ELR (cell line): ENCODE data around the gene FGFRL1.

ENCODE experiments used
- DNase-seq: peaks from one replicate; pipeline ENCODE4 v3.0.0-alpha.2; 2015; ENCODE audit warnings: low read depth

FGFRL1 gene

DNA sequence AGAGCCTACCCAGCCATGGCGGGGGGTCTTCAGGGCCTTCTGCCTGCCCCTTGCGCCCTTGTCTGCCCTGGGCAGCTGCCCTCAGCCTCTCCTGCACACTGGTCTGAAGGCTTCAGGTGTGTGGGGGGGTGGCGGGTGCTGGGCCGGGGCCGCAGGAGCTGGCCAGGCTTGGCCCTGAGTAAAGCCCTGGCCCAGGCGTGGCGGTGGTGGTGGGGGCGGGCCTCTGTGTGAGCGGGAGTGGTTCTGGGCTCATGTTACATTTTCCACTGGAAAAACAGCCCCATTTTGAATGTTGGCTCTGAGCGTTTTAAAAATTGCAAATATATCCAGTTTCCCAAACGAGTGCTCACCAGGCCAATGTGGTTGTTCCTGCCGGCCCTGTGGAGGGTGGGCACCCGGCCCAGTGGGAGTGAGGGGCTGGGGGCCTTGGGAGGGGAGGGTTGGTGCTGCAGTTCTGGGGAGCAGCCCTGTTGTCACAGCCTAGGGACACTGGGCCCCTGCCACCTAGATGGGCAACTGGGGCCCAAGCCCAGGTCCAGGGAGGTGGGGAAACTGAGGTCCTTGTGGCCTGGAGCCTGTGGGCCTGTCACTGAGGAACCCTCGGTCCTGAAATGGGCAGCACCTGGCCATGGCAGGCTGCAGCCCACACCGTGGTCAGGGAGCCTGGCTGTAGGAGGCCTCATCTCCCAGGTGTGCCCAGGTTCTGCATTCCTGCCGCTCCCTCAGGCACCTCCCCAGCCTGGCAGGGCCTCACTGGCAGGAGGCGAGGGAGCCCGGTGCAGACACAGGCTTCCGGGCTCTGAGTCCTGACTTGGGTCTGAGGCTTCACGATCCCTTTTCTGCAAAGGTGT is 28.3 kb downstream of the FGFRL1 start:
- DNase-seq: no peak

DNA sequence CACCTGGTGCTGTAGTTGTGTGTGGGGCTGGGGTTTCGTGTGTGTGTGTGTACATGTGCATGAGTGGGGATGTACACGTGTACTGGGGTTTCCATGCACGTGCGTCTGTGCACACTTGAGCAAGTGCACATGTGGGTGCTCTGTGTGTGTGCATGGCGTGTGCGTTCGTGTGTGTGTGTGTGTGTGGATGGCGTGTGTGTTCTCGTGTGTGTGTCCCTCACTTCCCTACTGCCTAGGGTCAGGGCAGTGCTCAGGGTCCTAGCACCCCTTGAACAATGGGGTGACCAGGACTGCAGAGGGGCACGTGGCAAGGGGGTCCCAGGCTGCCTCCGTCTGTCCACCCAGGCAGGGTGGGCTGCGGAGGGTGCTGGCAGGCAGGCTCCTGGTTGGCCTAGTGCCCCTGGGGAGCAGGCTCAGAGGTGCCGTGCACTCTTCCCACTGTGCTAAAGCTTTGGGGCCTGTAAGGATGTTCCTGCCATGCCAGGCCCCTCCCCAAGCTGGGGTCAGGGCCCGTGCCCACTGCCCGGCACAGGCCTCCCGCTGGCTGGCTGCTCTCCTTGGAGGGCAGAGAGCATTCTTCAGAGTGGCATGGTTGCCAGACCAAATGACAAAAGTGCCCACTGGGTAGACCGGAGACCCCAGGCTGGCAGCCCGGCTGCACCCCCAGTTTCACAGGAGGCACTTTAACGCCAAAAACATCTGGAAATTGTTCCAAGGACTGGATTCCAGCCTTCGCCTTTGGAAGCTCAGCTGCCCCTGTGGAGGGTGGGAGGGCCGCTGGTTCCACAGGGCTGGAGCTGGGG is 29.1 kb downstream of the FGFRL1 start:
- DNase-seq: no peak

DNA sequence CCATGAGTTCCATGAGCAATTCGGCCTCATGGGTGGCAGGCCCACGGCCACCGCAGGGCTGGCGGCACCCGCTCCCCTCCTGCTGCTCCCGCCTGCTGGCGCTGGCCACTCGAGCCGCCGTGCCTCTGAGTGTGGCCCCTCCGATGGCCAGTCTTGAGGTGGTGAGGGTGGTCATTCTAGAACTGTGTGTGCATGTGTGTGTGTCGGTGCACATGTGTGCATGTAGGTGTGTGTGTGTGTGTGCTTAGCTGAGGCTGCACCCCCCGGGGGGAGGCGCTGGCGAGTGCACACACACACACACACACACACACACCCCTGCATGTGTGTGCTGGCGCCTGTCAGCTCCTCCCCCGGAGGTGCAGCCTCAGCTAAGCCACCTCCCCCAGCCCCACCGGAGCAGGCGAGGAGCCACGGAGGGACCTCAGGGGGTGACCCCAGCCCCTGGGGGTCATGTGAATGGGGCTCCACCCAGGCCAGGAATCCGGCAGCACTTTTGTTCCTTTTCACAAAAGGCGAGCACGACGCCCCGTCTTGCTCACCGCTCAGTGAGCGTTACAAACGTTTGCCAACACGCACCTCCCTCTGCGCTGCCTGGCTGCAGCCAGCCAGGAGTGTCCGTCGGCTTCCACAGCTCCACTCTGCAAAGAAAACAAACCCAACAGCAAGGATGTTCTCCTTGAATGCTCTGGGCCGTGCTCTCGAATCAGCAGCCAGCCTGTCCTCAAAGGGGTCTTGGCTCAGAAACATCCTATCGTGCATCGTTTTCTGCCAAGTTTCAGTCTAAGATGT is 29.9 kb downstream of the FGFRL1 start:
- DNase-seq: peak; percentile 34

- DNase-seq: no peak
These were observed 30.5 kb downstream of the FGFRL1 start for GRCh38 chr4:1041936-1042330.

GRCh38 chr4:1042352-1043055 is 31.1 kb downstream of the FGFRL1 start:
- DNase-seq: no peak

DNA sequence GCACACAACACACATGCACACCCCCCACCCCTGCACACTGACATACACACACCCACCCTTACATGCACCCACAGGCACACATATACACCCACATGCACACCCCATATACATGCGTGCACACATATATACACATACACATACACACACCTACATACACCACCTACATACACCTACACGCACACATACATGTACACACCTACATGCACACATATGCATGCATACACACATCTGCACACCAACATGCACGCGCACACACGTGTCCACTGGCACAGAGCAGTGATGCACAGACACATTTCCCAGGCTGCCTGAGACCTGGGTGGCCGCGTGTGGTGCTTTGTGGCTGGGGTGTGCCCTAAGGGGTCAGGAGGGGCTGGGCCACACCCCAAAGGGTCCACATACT is 31.7 kb downstream of the FGFRL1 start:
- DNase-seq: no peak

DNA sequence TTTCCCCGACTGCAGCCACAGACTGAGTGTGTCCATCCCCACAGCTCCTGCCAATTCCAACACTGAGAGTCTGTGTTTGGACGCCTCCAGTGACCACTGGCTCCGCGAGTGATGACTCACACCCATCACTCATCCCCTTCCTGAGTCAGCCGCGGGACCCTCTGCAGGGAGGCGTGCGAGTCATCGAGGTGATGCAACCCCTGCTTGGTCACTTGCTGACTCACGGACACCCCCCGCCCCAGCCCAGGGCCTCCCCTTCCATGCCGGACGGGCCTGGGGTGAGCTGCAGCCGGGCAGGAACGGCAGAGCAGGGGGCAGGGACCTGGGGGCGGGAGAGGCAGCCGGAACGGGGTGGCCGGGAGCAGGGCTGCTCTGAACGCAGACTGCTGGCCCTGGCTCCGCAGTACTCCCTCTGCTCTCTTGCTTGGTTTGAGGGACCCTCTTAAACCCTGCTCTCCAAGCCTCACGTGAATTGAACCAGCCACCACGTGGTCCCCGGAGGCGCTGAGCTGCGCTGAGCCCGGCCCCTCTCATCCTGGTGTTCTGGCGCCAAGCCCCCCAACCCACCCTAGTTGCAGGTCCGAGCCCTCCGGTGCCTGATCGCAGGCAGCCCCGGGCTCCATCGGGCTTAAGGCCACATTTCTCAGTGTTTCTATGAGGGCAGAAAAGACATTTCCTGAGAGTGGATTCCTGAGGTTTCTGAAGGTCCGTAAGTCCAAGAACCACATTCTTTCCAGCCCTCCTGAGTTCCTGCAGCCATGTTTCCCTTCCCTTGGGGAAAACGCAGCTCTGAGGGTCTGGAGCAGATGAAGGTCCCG is 32.4 kb downstream of the FGFRL1 start:
- DNase-seq: peak; percentile 99

DNA sequence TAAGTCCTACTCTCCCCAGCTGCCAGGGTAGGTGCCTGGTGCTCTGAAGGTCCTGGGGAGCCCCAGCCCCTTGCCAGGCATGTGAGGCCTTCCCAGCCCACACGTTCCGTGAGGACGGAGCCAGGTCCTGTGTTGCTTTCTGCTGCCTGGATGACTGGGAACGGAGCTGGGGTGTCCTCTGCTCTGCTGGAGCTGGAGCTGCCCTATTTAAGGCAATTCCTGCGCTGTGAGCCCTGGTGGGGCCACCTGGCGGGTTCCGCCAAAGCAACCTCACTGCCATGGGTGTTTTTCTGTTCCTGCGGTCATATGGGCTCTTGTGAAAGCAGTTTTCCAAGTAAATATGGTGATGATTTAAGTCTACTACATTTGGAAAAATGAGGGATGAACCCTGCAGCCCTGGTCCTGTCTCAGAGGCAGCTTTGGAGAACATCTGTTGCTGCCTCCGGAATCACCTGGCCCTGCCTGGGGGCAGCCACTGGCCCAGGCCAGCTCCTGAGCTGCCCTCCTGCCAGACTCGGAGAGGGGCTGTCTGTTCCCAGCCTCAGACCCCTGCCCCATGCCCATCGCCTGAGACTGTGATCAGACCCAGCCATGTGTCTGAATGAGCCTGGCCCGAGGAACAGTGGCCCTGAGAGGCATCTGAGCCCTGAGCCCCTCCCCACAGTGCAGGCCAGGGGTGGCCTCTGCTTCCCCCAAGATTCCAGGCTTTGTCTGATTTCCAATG is 33.2 kb downstream of the FGFRL1 start:
- no peak for DNase-seq

DNA sequence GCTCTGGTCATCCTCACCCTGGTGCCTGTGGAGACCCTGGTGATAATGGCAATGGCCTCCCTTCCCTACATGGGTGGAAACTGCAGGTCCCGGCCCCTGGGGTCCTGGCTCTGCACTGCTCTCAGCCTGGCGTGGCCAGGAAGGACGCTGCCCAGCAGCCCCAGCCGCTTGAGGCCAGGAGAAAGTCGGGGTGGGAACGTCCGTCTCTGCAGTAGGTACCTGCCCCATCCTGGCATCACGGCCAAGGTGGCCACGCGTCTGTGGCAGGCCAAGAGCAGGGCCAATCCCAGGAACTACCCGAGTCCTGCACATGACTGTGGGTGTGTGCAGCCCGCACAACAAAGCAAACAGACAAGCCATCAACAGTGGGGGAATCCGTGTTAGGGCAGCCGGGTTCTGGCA is 33.8 kb downstream of the FGFRL1 start:
- DNase-seq: no peak

DNA sequence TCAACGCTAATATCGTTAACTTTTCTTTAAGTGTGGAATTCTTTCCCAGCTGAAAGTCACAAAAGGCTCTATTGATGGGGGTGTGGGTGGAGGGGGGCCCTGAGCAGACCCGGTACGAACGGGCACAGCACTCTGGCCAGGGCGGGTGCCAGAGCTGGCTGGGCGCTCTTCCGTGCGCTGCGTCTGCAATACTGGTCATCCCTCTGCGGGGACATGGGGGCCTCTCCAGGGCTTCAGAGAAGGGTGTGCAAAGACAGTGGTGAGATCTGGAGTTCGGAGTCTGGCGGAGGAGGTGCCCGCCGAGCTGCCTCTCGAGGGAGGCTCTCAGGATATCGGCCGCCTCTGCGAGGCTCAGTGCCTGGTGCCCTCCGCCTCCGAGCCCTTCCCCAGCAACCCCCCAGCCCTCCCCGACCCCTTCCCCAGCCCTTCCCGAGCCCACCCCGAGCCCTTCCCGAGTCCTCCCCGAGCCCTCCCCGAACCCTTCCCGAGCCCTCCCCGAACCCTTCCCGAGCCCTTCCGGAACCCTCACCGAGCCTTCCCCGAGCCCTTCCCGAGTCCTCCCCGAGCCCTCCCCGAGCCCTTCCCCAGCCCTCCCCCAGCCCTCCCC is 34.3 kb downstream of the FGFRL1 start:
- no peak for DNase-seq

GRCh38 chr4:1046581-1047011 is 35.2 kb downstream of the FGFRL1 start:
- DNase-seq: peak; percentile 75

DNA sequence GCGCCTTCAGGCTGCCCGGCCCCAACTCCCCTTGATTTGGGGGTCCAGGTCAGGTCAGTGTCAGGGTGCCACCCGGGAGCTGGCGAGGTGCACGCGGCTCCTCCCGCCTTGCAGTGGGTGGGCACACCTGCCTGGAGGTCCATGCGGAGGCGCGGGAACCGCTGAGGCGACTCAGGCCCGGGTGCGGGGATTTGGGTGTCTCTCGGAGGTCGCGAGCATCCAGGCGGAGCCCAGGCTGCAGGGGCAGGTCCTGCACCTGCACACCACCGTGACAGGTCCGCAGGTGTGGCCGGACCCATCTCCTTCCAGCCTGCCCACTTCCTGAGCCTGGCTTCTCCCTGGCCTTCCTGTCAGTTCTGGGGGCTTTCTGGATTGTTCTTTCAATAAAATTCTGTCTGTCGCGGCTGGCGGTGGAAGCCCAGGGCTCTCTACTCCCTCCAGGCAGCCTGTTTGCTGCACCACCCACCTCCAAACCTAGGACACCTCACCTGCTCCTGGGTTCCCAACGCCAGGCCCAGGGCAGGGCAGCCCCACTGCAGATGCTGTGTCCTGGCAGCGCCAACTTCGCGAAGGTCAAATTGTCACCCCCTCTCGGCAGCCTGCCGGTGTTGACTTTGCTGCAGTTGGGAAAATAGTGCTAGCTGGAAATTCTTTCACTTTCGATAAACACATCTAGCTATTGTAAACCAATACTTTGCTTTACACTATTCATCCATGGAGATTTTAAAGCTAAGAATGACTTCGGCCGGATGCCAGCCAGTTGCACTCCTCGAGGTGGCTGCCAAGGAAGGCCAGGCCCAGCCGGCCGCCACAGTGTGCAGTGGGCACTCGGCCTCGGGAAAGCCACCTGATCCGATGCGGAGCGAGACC is 35.9 kb downstream of the FGFRL1 start:
- no peak for DNase-seq

DNA sequence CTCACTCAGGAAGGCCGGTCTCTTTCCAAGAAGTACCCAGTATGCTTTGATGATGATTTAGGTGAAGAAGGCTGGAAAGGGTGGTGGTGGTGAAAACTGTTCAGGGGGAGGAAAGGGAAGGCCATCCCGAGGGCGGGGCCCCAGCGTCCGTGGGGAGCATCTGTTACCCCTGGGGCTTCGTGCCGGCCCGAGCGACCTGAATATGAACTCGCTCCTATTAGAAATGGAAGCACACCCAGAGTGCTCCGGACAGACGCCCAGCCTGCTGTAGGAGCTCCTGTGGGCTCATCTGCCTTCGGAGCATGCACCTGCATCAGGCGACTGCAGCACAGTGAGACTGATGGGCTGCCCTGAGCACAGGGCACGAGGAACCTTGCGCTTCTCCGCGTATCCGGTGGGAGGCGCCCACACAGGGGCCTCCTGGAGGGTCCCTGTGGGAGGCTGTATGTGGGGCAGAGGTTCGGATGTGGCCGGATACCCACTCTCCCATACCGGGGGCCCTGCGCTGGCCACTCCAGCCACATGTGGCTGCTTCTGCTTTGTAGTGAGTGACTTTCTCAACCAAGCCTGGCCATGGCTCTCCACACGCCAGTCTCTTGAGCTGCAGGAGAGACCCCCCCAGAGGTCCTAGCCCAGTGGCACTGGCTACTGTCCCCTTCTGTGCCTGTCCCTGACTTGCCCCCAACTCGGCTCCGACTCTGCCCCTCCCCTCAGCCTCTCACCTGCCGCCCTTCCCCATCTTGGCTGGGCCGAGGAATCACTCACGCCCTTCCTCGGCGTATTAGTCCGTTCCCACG is 36.7 kb downstream of the FGFRL1 start:
- no peak for DNase-seq

DNA sequence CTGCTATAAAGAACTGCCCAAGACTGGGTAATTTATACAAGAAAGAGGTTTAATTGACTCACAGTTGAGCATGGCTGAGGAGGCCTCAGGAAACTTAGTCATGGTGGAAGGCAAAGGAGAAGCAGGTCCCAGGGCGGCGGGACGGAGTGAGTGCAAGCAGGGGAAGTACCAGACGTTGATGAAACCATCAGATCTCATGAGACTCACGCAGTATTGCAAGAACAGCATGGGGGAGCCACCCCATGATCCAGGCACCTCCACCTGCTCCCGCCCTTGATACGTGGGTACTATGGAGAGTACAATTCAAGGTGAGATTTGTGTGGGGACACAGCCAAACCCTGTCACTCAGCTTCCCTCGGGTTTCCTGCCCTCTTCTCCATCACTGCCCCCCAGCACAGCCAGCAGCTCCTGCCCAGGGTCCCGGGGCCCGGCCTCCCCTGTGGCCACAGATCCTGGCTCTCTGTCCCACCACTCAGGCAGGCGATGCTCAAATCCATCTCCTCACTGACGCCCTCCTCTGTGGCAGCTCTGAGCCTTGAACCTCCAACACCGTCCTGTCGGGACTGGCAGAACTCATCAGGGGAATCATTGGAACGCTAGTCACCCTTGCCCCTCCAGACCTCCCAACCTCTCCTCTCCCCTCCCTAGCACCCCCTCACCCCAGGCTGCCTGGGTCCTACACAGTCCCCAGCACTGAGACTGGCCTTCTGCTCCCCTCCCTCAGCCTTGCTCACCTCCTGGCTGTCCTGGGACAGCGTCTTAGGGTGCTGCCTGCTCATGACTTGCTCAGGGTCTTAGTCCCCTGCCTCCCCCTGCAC is 37.6 kb downstream of the FGFRL1 start:
- no peak for DNase-seq

GRCh38 chr4:1049591-1049905 is 38.1 kb downstream of the FGFRL1 start:
- DNase-seq: no peak

- DNase-seq: no peak
These were observed 39.2 kb downstream of the FGFRL1 start for GRCh38 chr4:1050486-1051213.

- no peak for DNase-seq
These were observed 40.0 kb downstream of the FGFRL1 start for GRCh38 chr4:1051472-1051871.
